Midbrain (tissue), 1 donor: ENCODE results near the gene ZNF324.
"Not testable (repeated sequence)": the region's sequence is repeated elsewhere in the genome, so short reads cannot be mapped to it uniquely, and the experiment has no call there.

Source experiments
- DNase-seq: peaks from one replicate; lab custom pipeline; 2025; lab: John Stamatoyannopoulos, UW

ZNF324 gene

GRCh38 chr19:58466760-58467589, at the start of gene ZNF324:
Gene ZNF324 (plus strand): TSS chr19:58467080. CDS start chr19:58469186, 2,106 bp downstream.
- peak; percentile 99 for DNase-seq

- no peak for DNase-seq
Measured at GRCh38 chr19:58428617-58429016, 38.3 kb upstream of the ZNF324 start.

GRCh38 chr19:58429745-58430144, 37.1 kb upstream of the ZNF324 start:
- no peak for DNase-seq

- no peak for DNase-seq
Measured at GRCh38 chr19:58434217-58434616, 32.7 kb upstream of the ZNF324 start.

- peak; percentile 100 for DNase-seq
Measured at GRCh38 chr19:58439576-58440554, 27.0 kb upstream of the ZNF324 start, which contains the start of gene ZNF132. Gene ZNF132 (minus strand): TSS chr19:58440153. CDS start chr19:58439821, 332 bp downstream.

- no peak for DNase-seq
Measured at GRCh38 chr19:58440556-58440955, 26.3 kb upstream of the ZNF324 start.

GRCh38 chr19:58442986-58443385, 23.9 kb upstream of the ZNF324 start:
- DNase-seq: not testable (repeated sequence)

- not testable (repeated sequence) for DNase-seq
Measured at GRCh38 chr19:58448860-58449259, 18.0 kb upstream of the ZNF324 start.

GRCh38 chr19:58449980-58450379, 16.9 kb upstream of the ZNF324 start:
- DNase-seq: not testable (repeated sequence)

- DNase-seq: no peak
Measured at GRCh38 chr19:58450856-58451357, 16.0 kb upstream of the ZNF324 start.

GRCh38 chr19:58451358-58452101, 15.3 kb upstream of the ZNF324 start, which contains the start of gene ZNF324B:
Gene ZNF324B (plus strand): TSS chr19:58451622. CDS start chr19:58453702, 2,080 bp downstream.
- DNase-seq: peak; percentile 98

GRCh38 chr19:58453743-58454142, 13.1 kb upstream of the ZNF324 start:
- no peak for DNase-seq

- DNase-seq: no peak
Measured at GRCh38 chr19:58455306-58455705, 11.6 kb upstream of the ZNF324 start.

GRCh38 chr19:58456111-58456510, 10.8 kb upstream of the ZNF324 start:
- DNase-seq: no peak

GRCh38 chr19:58460039-58460438, 6.8 kb upstream of the ZNF324 start:
- DNase-seq: no peak

- no peak for DNase-seq
Measured at GRCh38 chr19:58466089-58466759, 656 bp upstream of the ZNF324 start.

GRCh38 chr19:58468216-58468839, 1.4 kb downstream of the ZNF324 start:
- DNase-seq: no peak

GRCh38 chr19:58469241-58470013, 2.5 kb downstream of the ZNF324 start:
- DNase-seq: no peak

- DNase-seq: not testable (repeated sequence)
Measured at GRCh38 chr19:58470837-58471543, 4.1 kb downstream of the ZNF324 start.
